ENCODE results near the gene AHRR.

The AHRR gene

DNA sequence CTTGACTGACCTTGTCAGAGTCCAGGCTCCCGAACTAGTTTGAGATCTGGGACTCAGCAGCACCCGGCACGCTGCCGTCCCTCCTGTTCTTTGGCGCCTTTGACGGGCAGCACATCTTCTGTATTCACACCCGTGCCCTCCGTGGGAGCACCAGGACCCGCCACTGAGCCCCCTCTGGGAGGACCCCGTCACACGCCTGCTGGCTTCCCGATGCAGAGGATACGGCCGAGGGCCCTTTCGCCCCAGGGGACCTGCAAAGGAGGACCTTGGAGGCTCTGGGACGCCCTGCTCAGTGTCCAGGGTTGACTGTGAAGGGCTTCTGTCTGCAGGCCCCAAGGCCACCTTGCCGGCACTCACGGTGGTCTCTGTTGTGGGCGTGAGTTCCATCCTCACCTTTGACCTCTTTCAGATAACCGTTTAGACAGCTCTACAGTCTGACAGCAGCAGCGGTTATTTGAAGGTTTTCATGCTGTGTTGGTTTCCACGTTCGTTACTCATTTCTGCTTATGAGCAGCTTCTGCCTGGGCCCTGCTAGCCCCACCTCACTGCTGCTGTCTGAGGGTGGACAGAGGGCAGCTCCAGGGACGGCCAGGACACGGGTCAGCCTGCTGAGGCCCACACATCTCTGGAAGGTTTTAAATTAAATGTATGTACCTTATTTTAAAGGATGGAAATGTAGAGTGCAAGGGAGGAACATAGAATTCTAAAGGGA, 108.9 kb downstream of the AHRR start:
- no peak for DNase-seq (ENCODE audit: low read depth)

DNA sequence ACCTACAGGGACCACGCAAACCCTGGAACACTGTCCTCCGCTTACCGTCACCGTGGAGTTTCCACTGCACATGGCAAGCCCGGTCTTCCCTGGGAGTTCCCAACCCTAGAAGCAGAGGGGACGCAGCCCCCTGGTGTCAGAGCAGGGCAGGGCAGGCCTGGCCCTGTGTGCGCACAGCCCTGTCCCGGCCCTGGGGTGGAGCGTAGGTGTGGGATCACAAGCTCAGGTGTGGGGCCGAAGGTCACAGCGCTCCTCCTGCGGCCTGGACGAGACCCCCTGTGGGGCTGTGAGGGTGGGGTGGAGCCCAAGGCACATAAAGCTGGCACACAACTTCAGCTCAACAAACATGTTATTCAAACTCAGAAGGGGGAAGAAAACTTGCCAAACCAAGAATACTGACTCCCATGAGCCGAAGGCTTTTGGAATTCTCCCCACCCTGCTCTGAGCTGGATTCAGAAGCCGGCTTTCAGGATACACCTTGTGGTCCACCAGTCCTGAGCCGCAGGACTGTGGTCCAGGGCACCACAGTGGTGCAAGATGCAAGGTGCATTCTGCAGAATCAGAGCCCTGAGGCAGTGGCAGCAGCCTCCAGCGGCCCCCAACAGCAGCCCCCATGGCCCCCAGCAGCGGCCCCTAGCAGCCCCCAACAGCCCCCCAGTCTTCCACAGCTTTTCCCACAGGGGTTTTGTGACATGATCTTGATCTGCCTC, 109.6 kb downstream of the AHRR start:
- DNase-seq (ENCODE audit: low read depth), result no peak

DNA sequence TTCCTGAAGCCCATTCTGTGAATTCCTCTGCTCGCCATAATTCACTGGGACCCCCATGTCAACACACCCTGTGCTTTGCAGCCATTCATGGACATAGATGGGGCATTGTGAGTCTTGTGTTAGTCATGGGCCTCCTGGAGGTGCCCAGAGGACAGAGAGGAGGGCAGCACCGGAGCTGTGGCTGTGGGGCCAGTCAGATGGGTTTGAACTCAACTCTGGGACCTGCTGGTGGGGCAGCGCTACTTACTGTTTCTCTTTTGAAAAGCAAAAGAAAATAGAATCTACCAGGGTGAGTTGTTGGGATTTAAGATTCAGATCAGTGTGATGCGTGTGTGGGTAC, 110.2 kb downstream of the AHRR start:
- DNase-seq (ENCODE audit: low read depth), result no peak

DNA sequence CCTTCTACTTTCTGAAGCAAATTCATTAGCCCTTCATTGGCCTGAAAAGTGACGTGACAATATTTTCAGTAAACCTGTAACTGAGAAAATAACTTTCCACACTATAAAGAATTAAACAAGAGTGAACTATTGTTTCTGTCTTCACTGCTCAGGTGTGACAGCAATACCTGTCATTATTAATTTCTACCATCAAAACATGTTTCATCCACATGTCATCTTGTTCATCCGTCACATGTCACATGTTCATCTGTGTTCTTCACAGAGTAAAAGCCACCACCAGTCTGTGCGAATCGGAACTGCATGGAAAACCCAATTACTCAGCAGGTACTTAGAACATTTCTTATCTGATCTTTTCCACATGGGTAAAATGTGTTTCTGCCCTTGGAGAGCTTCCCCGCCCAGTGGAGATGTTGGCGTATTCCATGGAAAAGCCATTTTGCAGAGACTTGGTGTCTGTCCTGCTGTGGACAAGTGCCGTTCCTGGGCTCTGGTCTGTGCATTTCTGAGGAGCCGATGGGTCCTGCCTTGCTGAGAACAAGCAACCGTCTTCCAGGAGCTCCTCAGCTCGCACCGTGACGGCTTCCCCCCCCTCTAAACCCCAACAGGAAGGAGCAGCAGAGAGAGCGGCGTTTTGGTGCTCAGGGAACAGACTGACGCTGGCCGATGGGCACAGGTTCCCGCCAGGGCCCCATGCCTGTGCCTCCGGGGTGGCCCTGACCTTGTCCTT, 110.8 kb downstream of the AHRR start:
- no peak for DNase-seq (ENCODE audit: low read depth)

DNA sequence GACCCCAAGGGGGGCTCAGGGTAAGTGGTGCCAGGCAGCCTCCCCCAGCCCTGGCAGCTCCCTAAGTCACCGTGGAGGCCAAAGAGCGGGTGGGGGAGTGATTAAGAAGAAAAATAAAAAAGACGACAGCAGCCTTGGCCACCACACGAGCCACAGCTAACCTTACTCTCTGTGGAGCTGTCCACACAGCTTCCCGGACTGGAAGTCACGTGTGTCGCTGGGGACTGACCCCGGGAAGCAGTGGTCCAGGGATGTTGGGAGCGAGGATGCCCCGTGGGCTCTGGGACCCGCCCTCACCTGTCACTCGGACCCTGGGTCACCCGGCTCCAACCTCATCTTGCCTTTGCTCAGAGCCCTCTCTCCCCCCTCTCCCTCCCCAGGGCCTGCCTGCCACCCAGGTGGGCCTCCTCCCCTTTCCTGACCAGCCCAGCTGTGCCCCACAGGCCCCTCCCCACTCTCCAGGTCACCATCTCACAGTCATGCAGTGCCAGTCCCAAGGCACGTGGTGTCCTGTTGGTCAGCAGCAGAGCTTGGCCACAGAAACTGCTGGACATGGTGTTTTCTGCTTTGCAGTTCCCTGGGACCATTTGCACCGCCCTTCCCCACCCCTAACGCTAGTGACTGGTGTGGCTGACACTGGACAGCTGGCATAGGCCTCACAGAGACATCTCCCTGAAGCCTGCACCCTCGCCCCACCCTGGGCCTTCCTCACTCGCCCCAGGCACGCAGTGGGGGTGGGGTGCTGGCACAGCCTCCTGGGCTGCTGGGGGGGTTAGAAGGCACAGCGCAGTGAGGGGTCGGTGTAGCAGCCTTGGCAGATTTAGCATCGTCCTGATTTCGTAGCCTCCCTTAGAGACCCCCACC, 111.6 kb downstream of the AHRR start:
- DNase-seq (ENCODE audit: low read depth), result no peak

DNA sequence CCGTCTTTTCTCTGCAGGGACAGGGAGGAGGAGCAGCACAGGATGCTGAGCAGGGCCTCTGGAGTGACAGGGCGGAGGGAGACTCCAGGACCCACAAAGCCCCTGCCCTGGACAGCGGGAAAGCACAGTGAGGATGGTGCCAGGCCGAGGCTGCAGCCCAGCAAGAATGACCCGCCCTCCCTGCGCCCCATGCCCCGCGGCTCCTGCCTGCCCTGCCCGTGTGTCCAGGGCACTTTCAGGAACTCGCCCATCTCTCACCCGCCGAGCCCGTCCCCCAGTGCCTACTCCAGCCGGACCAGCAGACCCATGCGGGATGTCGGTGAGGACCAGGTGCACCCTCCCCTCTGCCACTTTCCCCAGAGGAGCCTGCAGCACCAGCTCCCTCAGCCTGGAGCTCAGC, 112.3 kb downstream of the AHRR start:
- DNase-seq (ENCODE audit: low read depth), result no peak

DNA sequence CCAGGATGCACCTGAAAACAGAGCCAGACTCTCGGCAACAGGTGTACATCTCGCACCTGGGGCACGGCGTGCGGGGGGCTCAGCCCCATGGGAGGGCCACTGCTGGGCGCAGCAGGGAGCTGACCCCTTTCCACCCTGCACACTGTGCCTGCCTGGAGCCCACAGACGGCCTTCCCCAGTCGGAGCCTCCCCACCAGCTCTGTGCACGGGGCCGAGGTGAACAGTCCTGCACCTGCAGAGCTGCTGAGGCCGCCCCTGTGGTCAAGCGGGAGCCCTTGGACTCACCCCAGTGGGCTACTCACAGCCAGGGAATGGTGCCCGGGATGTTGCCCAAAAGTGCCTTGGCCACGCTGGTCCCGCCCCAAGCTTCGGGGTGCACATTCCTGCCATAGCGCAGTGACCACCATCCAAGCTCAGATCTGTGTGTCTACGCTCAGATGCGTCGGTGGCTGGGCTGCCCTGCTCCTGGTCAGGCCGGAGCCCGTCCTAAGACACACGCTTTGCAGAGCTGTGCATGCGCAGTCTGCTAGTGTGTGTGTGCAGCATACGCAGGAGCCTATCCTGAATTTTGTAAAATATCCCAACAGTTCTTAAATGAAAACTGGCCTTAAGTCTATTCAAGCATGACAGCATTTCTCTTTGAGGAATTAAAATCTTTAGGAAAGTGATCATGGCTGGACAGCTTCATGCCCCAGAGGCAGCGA, 113.1 kb downstream of the AHRR start:
- DNase-seq (ENCODE audit: low read depth), result no peak

DNA sequence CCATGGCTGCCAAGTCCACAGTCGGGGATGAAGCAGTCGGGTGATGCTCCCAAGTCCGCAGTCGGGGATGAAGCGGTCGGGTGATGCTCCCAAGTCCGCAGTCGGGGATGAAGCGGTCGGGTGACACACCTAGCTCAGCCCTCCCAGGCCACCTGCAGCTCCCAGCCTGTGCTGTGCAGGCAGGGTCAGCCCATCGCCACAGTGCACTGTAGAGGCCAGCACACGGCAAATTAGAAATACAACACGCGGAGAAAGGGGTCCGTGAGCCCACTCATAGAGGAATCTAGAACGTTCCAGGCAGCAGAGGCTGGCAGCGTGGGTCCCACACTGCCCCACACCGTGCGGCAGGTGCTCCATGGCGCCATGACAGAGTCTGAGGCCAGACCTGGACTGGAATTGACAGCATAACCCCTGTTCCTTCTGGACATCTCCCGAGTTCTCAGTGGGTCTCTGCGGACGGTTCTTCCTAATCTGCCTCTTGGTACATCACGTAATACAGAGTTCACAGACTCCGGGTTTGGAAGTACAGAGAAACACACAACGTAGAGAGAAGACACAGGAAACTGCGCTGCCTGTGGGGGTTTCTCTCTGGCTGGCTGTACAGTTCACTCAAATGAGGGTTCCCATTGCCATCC, 113.8 kb downstream of the AHRR start:
- DNase-seq (ENCODE audit: low read depth), result no peak

DNA sequence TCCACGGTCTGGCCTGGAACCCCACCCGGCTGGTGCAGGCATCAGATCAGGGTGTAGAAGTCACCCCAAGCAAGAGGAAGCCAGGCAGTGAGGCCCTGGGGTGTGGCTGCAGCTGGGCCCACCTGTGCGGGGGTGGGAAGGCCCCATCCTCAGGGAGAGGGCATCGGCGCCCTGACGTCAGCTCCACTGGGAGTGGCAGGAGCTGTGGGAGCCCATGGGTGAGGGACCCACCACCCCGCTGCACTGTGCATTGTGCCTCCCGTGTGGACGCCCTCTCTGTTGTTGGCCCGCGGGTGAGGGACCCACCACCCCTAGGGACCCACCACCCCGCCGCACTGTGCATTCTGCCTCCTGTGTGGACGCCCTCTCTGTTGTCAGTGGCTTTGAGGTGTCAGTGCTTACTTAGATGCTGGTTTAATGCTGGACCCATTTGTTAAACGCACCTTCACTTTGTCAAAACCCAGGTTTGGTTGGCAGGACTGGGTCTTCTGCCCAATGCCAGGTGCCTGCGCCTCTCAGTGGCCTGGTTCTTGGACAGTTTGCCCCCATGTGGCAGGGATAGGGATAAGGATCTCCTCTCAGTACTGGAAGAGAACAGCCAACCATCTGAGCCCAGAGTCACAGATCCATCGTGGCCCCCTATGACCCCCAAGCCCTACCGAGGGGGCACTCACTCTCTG, 114.6 kb downstream of the AHRR start:
- DNase-seq (ENCODE audit: low read depth), result no peak

DNA sequence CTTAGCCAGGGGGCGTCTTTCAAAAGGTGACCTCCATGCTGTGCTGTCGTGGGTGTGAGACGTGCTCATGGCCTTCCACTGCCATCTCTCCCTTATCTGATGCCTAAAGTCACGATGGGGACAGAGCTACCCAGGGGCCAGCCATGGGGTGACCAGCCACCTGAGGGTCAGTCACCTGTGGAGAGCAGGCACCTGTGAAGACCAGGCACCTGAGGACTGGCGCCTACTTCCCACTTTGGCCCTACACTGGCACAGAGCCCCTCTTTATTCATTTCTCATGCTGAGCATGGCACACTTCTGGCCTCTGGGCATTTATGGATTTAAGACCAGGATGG, 115.1 kb downstream of the AHRR start:
- DNase-seq (ENCODE audit: low read depth), result no peak

DNA sequence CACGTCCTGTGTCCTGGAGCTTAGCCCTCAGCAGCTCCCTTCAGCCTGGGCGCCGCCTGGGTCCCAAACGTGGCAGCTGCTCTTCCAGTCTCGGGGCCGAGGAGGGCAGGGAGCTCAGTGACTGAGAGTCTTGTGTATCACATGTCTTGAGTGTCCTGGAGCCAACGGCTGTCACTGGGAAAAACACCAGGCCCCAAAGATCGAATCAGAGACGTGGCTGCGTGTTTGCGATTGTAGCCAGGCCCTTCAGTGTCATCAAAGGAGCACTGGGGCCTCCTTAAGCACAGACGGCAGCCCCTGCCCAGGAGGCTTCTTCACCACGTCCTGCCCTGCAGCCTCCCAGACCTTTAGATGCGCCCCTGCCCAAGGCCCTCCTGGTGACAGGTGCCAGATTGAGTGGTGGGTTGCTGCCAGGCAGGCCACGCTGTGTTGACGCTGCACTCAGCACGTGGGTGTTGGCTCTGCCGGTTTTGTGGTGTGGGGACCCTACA, 115.8 kb downstream of the AHRR start:
- DNase-seq (ENCODE audit: low read depth), result no peak

DNA sequence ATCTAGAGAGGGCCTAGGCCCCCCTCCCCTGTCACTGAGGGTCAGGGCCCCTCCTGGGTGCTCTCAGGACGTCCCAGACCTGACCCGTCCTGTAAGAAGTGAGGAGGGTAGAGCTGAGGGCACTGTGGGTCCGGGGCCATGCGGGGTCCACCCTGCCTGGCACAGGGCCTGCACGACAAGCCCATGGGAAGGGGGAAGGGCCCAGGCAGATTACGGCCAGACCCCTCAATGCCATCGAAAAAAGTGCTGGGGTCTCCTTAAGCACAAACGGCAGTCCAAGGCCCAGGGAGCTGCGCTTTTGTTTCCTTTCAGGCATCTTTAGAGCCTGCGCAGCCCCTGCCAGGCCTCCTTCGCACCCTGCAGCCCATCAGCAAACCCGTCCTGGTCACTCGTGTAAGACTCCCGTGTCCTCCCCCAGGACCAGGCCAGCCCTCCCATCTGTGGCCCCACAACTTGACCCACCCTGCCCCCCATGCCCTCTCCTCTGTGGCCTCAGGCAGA, 117.0 kb downstream of the AHRR start:
- DNase-seq (ENCODE audit: low read depth), result no peak

DNA sequence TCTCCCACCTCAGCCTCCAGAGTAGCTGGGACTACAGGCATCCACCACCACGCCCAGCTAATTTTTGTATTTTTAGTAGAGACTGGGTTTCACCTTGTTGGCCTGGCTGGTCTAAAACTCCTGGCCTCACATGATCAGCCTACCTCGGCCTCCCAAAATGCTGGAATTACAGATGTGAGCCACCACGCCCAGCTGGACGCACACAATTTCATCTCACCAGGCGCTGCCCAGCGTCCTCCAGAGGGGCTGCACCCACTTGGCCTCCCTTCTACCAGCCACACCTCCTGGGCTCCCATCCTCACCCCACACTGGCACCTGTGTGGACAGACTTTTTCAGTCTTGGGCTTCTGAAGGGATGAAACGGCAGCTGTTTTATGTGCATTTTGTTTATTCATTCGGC, 117.7 kb downstream of the AHRR start:
- DNase-seq (ENCODE audit: low read depth), result no peak

DNA sequence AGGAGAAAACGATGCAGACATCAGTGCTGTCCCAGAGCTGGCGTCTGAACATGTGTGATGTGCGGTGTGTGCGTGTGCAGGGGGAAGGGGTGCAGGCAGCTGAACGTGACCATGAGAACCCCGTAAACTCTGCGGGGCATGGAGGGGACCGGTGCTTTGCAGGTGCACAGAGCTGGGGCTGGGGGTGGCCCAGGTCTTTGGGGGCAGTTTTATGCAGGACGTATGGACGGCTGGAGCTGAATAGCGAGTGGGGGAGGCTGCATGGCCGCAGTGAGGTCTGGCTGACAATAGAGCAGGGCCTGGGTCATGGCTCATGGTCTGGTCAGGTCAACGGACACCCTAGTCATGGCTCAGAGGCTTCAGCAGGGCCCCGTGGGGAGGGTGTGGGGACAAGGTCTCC, 118.1 kb downstream of the AHRR start:
- DNase-seq (ENCODE audit: low read depth), result no peak

DNA sequence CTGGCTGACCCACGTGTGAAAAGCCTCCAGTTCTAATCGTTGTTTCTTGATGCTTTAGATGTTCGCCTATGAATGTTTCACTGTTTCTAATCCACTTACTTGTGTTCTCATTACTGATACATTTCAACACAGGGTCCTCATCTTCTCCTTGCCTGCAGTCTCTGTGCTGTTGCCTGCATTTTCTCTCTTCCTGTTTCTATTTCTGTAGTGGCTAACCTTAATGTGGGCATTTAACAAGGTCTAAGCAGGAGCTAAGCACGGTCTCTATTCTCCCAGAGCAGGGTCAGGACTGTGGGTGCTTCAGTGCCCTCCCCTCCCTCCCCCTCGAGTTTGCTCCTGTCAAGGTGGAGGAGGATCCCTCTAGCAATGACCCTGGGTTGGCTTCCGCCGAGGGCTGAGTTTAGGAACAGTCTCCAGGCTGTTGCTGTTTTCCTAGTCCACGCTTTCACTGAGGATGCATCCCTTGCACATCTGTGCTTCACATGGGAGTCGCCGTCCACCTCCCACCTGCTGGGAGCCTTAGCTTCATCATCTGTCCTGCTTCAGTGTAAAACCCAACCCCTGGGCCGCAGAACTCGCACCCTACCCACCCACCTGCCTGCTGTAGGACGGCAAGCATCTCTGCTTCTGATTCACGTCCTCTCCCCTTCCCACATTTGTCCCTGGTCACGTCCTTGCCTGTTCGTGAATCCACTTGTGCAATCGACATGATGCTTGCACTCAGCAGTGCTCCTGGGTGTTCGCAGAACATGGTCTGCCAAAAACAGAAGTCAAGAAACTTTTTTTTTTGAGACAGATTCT, 119.1 kb downstream of the AHRR start:
- DNase-seq (ENCODE audit: low read depth), result no peak

DNA sequence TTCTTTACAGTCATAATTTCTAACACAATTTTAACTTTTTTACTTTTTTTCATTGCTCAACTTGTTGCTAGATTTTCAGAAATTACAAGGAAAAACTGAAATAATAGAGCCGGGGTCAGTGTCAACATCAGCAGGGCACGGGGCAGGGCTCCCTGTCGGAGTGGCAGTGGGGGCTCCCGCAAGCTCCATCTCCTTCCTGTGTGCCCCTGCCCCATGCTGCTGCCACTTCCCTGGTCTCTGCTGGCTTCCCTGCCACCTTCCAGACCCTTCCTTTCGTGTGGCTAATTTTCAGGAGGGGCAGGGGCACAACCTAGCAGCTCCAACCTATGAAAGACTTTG, 120.5 kb downstream of the AHRR start:
- DNase-seq (ENCODE audit: low read depth), result no peak

DNA sequence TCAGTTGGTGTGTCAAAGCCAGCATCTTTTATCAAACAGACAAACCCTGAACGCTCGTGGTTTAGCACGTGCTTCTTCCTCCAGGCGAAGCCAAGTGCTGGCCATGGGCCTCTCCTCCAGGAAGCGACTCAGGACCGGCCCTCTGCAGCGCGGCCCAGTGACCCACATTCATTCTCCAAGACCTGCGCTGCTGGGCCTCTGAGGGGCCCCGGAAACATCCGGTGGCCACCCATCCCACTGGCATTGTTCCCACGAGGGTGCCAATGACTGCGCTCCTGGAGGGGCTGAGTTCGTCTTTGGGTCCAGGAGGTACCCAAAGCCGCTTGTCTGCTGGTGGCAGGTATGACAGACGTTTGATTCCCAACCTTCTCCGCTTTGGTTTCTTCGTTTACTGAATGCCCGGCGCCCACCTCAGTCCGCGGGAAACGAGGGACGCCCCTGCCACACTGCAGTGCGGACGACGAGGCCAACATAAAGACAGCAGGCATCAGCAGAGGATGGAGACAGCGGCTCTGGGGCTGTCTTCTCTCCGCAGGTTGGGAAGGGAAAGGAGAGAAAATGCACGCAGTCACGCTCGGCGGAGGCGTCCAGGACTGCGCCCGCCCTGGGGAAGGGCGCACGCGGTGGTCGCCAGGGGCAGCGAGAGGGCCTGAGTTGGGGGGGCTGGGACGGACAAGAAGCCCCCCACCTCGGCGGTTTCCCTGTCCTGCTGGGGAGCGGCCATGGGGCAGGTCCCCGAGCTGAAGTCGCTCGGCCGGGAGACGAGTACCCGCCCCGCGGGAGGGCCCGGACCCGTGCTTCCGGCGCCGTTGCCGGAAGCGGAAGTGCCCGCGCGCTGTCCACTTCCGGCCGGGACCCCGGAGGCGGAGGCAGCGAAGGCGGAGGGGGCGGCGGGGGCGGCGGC, 121.1 kb downstream of the AHRR start, which contains the start of gene EXOC3:
EXOC3 (plus strand) TSS at position 842 of the 904 bp plus-strand sequence. CDS start 3,030 bp downstream, outside the sequence.
- peak; percentile 57 for DNase-seq (ENCODE audit: low read depth)
